HL-60 (cell line): ENCODE data around the gene ASCC1.

Experiments
- DNase-seq, 2 experiments: peaks; one replicate each; pipeline ENCODE4 v3.0.0-alpha.2; 2010 to 2020; ENCODE audit warnings: low read depth in 1 of 2, low spot score in 1 of 2
- H3K27ac ChIP-seq: fragments of 250-450 bp; sonication (Bioruptor Pico); replicated peaks from 2 replicates; pipeline ENCODE4 v1.5.1; 2020; ENCODE audit warnings: mild to moderate bottlenecking, moderate library complexity
- H3K27me3 ChIP-seq: fragments of 250-450 bp; sonication (Bioruptor Pico); 2 replicates; pipeline ENCODE4 v1.5.1; 2021; ENCODE audit warnings: mild to moderate bottlenecking, moderate library complexity; ENCODE audit not compliant: insufficient read depth, poor library complexity, severe bottlenecking
- H3K4me3 ChIP-seq: replicated peaks from 2 replicates; pipeline ENCODE4 v1.5.1; 2011; ENCODE audit warnings: mild to moderate bottlenecking, control low read depth, low read length; ENCODE audit not compliant: insufficient read depth
- GABPA ChIP-seq: IDR thresholded peaks from 2 replicates; pipeline ENCODE4 v1.6.1; 2012; ENCODE audit warnings: low read depth
- POLR2AphosphoS5 ChIP-seq: IDR thresholded peaks from 2 replicates; pipeline ENCODE4 v1.6.1; 2012; ENCODE audit warnings: low read depth
- SPI1 ChIP-seq: IDR thresholded peaks from 2 replicates; pipeline ENCODE4 v1.6.1; 2012; ENCODE audit warnings: low read depth, mild to moderate bottlenecking, borderline replicate concordance
- TF ChIP-seq, protein P1 (sequence below): IDR thresholded peaks from one replicate; pipeline ENCODE4 v1.5.1; 2011; ENCODE audit warnings: low read length, control low read depth, inconsistent platforms; ENCODE audit not compliant: insufficient read depth
- TF ChIP-seq, protein P2 (sequence below): IDR thresholded peaks from 2 replicates; pipeline ENCODE4 v1.6.1; 2012; ENCODE audit warnings: low read depth; ENCODE audit not compliant: insufficient replicate concordance

The ASCC1 gene

DNA sequence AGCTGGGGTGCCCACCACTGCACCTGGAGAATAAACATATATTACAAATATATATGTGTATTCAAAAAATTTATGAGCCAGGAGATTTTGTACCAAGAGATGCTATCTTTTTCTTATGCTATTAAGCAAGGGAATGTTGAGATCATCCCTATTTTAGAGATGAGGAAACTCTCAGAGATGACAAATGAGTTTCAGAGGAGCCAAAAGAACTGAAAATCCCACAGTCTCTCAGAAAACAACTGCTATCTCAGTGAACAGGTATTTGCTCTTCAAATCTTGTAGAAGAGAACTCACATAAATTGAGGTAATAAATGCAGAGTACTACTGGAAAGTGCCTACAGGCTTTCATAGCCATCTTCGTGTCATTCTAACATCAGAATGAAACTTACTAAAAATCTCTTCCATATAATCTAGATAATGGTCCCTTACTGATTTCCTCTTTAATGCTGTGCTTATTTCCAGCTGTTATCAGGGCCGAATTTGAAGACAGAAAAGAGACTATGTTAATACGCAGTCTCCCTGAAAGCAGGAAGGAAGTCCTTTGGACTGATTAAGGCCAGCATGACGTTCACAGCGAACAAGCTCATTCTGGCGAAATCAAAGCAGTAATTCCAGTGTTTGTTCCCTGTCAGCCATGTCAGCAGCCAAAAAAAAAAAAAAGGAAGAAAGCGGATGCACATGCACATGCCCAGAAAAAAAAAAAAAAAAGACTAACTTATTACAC is 29.7 kb downstream of the ASCC1 start:
- peak in 1 of 2 experiments; percentile 9 for DNase-seq
- Histone ChIP-seq H3K27ac (no peak overlapping the region), H3K4me3 (no peak overlapping the region)

DNA sequence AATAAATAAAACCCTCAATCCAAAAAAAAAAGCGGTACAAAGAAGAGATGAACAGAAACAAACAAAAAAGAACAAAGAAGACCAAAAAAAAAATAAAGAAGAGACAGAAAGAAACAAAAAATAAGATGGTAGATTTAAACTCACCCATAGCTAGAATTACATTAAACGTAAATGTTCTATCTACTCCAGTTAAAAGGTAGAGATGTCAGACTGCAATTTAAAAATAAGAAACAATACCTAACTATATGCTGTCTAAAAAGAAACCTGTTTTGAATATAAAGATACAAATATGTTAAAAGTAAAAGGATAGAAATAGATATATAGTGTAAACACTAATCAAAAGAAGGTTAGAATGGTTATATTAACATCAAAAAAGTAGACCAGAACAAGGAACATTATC is 31.9 kb downstream of the ASCC1 start:
- Histone ChIP-seq H3K27me3 (no peaks in the 10 kb centered on the region), H3K27ac (no peak overlapping the region), H3K4me3 (no peak overlapping the region)
- TF ChIP-seq GABPA, result no peak
- no peak for DNase-seq

More for the DNA sequence above, 29.7 kb downstream of the ASCC1 start:
- TF ChIP-seq, protein P1, sequence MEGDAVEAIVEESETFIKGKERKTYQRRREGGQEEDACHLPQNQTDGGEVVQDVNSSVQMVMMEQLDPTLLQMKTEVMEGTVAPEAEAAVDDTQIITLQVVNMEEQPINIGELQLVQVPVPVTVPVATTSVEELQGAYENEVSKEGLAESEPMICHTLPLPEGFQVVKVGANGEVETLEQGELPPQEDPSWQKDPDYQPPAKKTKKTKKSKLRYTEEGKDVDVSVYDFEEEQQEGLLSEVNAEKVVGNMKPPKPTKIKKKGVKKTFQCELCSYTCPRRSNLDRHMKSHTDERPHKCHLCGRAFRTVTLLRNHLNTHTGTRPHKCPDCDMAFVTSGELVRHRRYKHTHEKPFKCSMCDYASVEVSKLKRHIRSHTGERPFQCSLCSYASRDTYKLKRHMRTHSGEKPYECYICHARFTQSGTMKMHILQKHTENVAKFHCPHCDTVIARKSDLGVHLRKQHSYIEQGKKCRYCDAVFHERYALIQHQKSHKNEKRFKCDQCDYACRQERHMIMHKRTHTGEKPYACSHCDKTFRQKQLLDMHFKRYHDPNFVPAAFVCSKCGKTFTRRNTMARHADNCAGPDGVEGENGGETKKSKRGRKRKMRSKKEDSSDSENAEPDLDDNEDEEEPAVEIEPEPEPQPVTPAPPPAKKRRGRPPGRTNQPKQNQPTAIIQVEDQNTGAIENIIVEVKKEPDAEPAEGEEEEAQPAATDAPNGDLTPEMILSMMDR, result no peak
- no peak for TF ChIP-seq SPI1
- no peak for TF ChIP-seq POLR2AphosphoS5
- TF ChIP-seq, protein P2, sequence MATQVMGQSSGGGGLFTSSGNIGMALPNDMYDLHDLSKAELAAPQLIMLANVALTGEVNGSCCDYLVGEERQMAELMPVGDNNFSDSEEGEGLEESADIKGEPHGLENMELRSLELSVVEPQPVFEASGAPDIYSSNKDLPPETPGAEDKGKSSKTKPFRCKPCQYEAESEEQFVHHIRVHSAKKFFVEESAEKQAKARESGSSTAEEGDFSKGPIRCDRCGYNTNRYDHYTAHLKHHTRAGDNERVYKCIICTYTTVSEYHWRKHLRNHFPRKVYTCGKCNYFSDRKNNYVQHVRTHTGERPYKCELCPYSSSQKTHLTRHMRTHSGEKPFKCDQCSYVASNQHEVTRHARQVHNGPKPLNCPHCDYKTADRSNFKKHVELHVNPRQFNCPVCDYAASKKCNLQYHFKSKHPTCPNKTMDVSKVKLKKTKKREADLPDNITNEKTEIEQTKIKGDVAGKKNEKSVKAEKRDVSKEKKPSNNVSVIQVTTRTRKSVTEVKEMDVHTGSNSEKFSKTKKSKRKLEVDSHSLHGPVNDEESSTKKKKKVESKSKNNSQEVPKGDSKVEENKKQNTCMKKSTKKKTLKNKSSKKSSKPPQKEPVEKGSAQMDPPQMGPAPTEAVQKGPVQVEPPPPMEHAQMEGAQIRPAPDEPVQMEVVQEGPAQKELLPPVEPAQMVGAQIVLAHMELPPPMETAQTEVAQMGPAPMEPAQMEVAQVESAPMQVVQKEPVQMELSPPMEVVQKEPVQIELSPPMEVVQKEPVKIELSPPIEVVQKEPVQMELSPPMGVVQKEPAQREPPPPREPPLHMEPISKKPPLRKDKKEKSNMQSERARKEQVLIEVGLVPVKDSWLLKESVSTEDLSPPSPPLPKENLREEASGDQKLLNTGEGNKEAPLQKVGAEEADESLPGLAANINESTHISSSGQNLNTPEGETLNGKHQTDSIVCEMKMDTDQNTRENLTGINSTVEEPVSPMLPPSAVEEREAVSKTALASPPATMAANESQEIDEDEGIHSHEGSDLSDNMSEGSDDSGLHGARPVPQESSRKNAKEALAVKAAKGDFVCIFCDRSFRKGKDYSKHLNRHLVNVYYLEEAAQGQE, result no peak
- no peak for TF ChIP-seq GABPA
- no peaks in the 10 kb centered on the region for H3K27me3 ChIP-seq

DNA sequence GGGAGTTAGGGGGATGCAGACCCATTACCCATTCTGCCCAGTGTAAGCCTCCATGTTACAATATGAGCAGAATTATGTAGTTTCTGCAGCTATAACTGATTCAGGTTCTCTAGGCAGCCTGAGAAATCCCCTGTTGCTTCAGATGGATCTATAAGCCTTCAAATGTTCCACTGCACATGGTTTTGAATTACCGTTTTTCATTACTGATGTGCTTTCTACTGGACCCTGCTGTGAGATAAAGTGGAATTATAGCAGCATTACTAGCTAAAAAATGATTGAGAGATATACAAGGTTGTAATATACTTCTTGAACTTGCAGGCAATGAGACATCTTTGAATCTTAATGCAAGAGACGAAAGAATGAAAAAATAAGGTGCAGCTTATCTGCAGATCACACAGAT is 38.6 kb downstream of the ASCC1 start:
- TF ChIP-seq, protein P1, result no peak
- TF ChIP-seq SPI1 (no peak), POLR2AphosphoS5 (no peak)
- TF ChIP-seq, protein P2, result no peak
- Histone ChIP-seq H3K4me3 (no peak overlapping the region), H3K27me3 (no peaks in the 10 kb centered on the region), H3K27ac (no peak overlapping the region)
- no peak for DNase-seq

DNA sequence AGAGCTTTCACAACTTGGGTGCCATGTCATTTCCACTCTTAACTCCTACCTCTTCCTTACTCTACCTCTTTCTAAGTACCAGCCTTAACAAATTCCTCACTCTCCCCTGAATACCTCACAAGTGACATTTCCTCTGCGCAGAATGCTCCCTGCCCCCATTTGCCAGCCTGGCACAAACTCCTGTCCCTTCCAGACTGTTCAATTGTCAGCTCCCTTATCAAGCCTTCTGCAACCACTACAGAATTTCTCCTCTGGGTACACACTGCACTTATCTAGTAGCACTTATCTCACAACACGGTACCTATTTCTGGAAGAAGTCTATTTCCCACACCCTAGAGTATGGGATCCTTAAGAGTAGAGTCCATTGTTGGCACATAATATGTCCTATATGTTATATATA is 39.4 kb downstream of the ASCC1 start:
- no peaks in the 10 kb centered on the region for H3K27me3 ChIP-seq
- no peak for DNase-seq
- H3K4me3 ChIP-seq, result no peak overlapping the region
- TF ChIP-seq POLR2AphosphoS5 (no peak), GABPA (no peak), SPI1 (no peak)
- TF ChIP-seq, protein P2, result no peak
- TF ChIP-seq, protein P1, result no peak
- H3K27ac ChIP-seq, result no peak overlapping the region
